SK-N-MC (cell line): ENCODE results near the gene RYR3.

Source experiments
- EZH2 ChIP-seq: fragments of 200-600 bp; sonication (generic); IDR thresholded peaks from one replicate; pipeline ENCODE4 v1.6.1; 2017; ENCODE audit warnings: antibody characterized with exemption
- FOXP2 ChIP-seq: optimal IDR thresholded peaks from 2 replicates; pipeline ENCODE3; 2011; ENCODE audit warnings: mild to moderate bottlenecking, moderate library complexity; ENCODE audit not compliant: insufficient read depth; ENCODE audit errors: extremely low read length, control extremely low read depth
- POLR2AphosphoS5 ChIP-seq: IDR thresholded peaks from 2 replicates; pipeline ENCODE4 v1.6.1; 2012; ENCODE audit warnings: mild to moderate bottlenecking, low read depth, low read length, borderline replicate concordance

GRCh38 chr15:33912326-33912725 lies 601.6 kb downstream of the RYR3 start:
- no peak for TF ChIP-seq POLR2AphosphoS5
- TF ChIP-seq EZH2: no peak
- no peak for TF ChIP-seq FOXP2
